GM23338 (cell line): Measurements from ENCODE around the gene TOLLIP.

Source experiments
- CREB1 ChIP-seq: fragments of 250-450 bp; sonication (Bioruptor Pico); IDR thresholded peaks from 2 replicates; pipeline ENCODE4 v1.5.0; 2020; ENCODE audit warnings: low read depth, mild to moderate bottlenecking, moderate library complexity
- CTCF ChIP-seq, 2 experiments: fragments of 200-600 bp in 1 of 2; sonication (generic) in 1 of 2; conservative IDR thresholded peaks; 2 replicates each; pipeline versions ENCODE4 v1.5.1 to v1.6.1; 2016 to 2017; ENCODE audit warnings: antibody characterized with exemption in 2 of 2, low read depth in 2 of 2, mild to moderate bottlenecking in 2 of 2, moderate library complexity in 1 of 2
- ETS1 ChIP-seq: IDR thresholded peaks from 2 replicates; pipeline ENCODE4 v1.6.1; 2016; ENCODE audit warnings: antibody characterized with exemption
- EZH2 ChIP-seq: fragments of 200-600 bp; sonication (generic); IDR thresholded peaks from one replicate; pipeline ENCODE4 v1.8.0; 2017; ENCODE audit warnings: antibody characterized with exemption, mild to moderate bottlenecking, low read depth; ENCODE audit not compliant: unreplicated experiment
- EZH2phosphoT487 ChIP-seq: fragments of 200-600 bp; sonication (generic); IDR thresholded peaks from one replicate; pipeline ENCODE4 v1.8.1; 2018; ENCODE audit warnings: antibody characterized with exemption; ENCODE audit not compliant: unreplicated experiment
- JUNB ChIP-seq: IDR thresholded peaks from one replicate; pipeline ENCODE4 v1.6.1; 2016; ENCODE audit warnings: antibody characterized with exemption; ENCODE audit not compliant: unreplicated experiment
- NANOG ChIP-seq: IDR thresholded peaks from 2 replicates; pipeline ENCODE4 v1.6.1; 2016; ENCODE audit warnings: antibody characterized with exemption, borderline replicate concordance
- POLR2AphosphoS5 ChIP-seq: IDR thresholded peaks from 2 replicates; pipeline ENCODE4 v1.6.1; 2016; ENCODE audit warnings: antibody characterized with exemption, low read depth
- REST ChIP-seq: IDR thresholded peaks from one replicate; pipeline ENCODE4 v1.6.1; 2018; ENCODE audit warnings: antibody characterized with exemption; ENCODE audit not compliant: unreplicated experiment
- STAT1 ChIP-seq: IDR thresholded peaks from one replicate; pipeline ENCODE4 v1.6.1; 2016; ENCODE audit warnings: antibody characterized with exemption; ENCODE audit not compliant: unreplicated experiment
- ZNF114 ChIP-seq: fragments of 250-450 bp; sonication (Bioruptor Pico); IDR thresholded peaks from 2 replicates; pipeline ENCODE4 v1.5.0; 2020; ENCODE audit warnings: mild to moderate bottlenecking, moderate library complexity
- ZNF331 ChIP-seq: fragments of 250-450 bp; sonication (Bioruptor Pico); IDR thresholded peaks from 2 replicates; pipeline ENCODE4 v1.5.0; 2020; ENCODE audit warnings: low read depth, mild to moderate bottlenecking, moderate library complexity
- ZNF462 ChIP-seq: fragments of 250-450 bp; sonication (Bioruptor Pico); IDR thresholded peaks from 2 replicates; pipeline ENCODE4 v1.5.0; 2020; ENCODE audit warnings: mild to moderate bottlenecking, moderate library complexity

- TF ChIP-seq EZH2 (no peak), POLR2AphosphoS5 (no peak), CTCF (conservative IDR thresholded peaks at IDR 0.05; ENCODE audit: low read depth in 2 of 2) (no peak), JUNB (no peak), REST (no peak), CREB1 (no peak), ZNF462 (CRISPR knock-in tag) (no peak), EZH2phosphoT487 (no peak), ETS1 (no peak), ZNF114 (CRISPR knock-in tag) (no peak), ZNF331 (CRISPR knock-in tag) (no peak), NANOG (no peak), STAT1 (no peak)
These were observed 34.1 kb upstream of the TOLLIP start for GRCh38 chr11:1343391-1344055.
